SK-N-MC (cell line): Measurements from ENCODE around the gene PTDSS2.

Experiments used
- DNase-seq: peaks from one replicate; pipeline ENCODE4 v3.0.0-alpha.2; 2011; ENCODE audit warnings: low read depth, low spot score
- H3K27ac ChIP-seq: fragments of 200-600 bp; sonication (generic); 2 replicates; pipeline ENCODE4 v1.5.1; 2016; ENCODE audit warnings: mixed run types
- H3K36me3 ChIP-seq: fragments of 200-600 bp; sonication (generic); 2 replicates; pipeline ENCODE4 v1.6.1; 2017; ENCODE audit warnings: antibody characterized with exemption, low read length, mixed read lengths; ENCODE audit not compliant: insufficient read depth
- H3K4me3 ChIP-seq: fragments of 200-600 bp; sonication (generic); 2 replicates; pipeline ENCODE4 v1.5.1; 2016
- H3K9ac ChIP-seq: fragments of 200-600 bp; sonication (generic); 2 replicates; pipeline ENCODE4 v1.8.0; 2017; ENCODE audit warnings: mixed run types, mixed read lengths; ENCODE audit not compliant: insufficient read length
- H3K9me3 ChIP-seq: fragments of 200-600 bp; sonication (generic); 2 replicates; pipeline ENCODE4 v1.6.1; 2017; ENCODE audit warnings: low read depth, mild to moderate bottlenecking, antibody characterized with exemption, low read length, moderate library complexity, mixed read lengths
- EZH2 ChIP-seq: fragments of 200-600 bp; sonication (generic); IDR thresholded peaks from one replicate; pipeline ENCODE4 v1.6.1; 2017; ENCODE audit warnings: antibody characterized with exemption
- FOXP2 ChIP-seq: optimal IDR thresholded peaks from 2 replicates; pipeline ENCODE3; 2011; ENCODE audit warnings: mild to moderate bottlenecking, moderate library complexity; ENCODE audit not compliant: insufficient read depth; ENCODE audit errors: extremely low read length, control extremely low read depth
- POLR2AphosphoS5 ChIP-seq: IDR thresholded peaks from 2 replicates; pipeline ENCODE4 v1.6.1; 2012; ENCODE audit warnings: mild to moderate bottlenecking, low read depth, low read length, borderline replicate concordance

Gene PTDSS2

DNA sequence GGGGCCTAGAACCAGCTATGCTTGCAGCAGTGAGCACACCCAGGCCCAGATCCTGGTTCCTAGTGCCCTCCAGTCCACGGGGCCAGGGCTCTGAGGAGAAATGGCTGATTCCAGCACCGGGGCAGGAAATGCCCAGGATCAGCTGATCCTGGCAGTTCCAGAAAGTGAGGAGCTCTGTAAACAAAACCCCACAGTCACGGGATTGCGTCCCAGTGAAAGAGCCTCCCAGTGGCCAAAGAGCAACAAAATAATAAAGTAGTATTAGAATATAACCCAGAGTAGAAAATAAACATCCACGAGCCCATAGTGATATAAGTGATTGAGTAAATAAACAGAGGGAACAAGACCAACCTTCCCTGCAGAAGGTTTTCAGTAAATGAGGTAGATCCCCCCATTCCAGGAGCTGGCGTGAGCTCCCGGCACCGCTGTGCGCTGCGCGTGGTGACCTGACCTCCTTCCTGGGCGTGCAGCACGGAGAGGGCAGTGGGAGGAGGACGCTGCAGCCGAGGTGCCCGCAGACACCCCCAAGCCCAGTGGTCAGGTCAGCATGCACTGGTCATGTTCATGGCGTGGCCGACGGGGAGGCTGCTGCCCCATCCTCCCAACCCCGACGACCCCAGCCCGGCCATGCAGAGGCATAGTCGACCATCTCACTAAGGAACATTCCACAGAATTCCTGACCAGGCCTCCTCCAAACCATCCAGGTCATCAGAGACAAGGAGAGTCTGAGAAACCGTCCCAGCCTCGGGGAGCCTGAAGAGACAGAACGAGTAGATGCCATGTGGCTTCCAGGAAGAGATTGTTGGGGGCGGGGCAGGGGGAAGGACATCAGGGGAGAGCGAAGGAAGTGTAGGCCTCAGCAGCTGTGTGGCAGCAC lies 19.8 kb downstream of the PTDSS2 start:
- Histone ChIP-seq H3K36me3 (peaks cover 2% of the 10 kb centered on the region; the same call in 1 of the 2 replicates), H3K27ac (peak overlapping the region; percentile 80), H3K9ac (peak overlapping the region; percentile 54), H3K9me3 (no peaks in the 10 kb centered on the region), H3K4me3 (peak overlapping the region; percentile 21; the same call in 1 of the 2 replicates)
- DNase-seq = no peak
- TF ChIP-seq EZH2 = no peak
- no peak for TF ChIP-seq POLR2AphosphoS5
- TF ChIP-seq FOXP2 = no peak

DNA sequence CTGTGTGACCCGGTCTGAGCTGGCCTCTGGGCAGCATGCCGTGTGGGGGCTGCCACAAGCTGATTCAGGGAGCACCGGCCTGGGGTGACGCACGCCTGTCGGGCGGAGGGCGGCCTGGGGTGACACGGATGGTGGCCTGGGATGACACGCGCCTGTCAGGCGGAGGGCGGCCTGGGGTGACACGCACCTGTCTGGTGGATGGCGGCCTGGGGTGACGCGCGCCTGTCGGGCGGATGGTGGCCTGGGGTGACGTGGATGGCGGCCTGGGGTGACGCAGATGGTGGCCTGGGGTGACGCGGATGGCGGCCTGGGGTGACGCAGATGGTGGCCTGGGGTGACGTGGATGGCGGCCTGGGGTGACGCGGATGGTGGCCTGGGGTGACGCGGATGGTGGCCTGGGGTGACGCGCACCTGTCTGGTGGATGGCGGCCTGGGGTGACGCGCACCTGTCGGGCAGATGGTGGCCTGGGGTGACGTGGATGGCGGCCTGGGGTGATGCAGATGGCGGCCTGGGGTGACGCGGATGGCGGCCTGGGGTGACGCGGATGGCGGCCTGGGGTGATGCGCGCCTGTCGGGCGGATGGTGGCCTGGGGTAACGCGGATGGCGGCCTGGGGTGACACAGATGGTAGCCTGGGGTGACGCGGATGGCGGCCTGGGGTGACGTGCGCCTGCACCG lies 21.5 kb downstream of the PTDSS2 start:
- no peaks in the 10 kb centered on the region for H3K36me3 ChIP-seq
- no peak overlapping the region for H3K27ac ChIP-seq
- H3K9me3 ChIP-seq = no peaks in the 10 kb centered on the region
- H3K4me3 ChIP-seq = no peak overlapping the region
- no peak overlapping the region for H3K9ac ChIP-seq
- TF ChIP-seq FOXP2 (no peak), EZH2 (no peak), POLR2AphosphoS5 (no peak)
- DNase-seq = no peak

DNA sequence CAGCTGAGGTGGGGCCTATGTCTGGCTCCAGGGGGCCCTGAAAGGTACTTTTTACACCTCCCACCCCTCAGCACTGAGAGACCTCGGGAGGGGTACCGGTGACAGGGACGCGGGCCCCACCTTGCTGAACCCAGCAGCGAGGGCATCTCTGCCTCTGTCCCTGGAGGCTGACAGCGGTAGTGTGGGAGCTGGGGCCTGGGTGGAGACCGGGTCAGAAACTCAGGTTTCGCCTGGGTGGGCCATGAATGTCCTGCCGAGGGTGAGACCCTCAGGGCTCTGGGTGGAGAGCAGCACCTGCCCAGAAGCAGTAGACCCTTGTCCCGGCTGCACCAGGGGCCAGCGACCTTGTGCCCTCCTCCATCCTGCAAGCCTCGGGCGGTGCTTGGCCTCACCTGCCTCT lies 22.2 kb downstream of the PTDSS2 start:
- Histone ChIP-seq H3K9me3 (no peaks in the 10 kb centered on the region), H3K27ac (no peak overlapping the region), H3K36me3 (no peaks in the 10 kb centered on the region), H3K4me3 (no peak overlapping the region), H3K9ac (no peak overlapping the region)
- no peak for DNase-seq
- TF ChIP-seq EZH2 (no peak), POLR2AphosphoS5 (no peak)

DNA sequence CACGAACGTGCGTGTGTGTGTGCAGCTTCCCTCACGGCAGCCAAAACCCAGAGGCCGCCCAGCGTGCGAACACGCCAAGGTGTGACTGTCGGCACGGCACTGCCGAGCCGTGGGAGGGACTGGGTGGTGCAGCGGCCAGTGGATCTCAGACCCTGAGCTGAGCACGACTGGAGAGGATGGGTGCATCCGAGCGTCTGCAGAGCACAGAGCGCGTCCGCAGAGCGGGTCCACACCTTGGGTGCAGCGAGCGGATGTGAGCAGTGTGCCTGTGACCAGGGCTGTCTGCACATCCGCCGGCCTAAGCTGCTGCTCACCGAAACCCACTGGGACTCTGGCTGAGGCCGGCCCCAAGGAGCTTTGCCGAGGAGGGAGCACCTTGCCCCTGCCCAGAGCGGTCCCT lies 22.7 kb downstream of the PTDSS2 start:
- DNase-seq = no peak
- no peak for TF ChIP-seq FOXP2
- TF ChIP-seq EZH2 = no peak
- no peak for TF ChIP-seq POLR2AphosphoS5
- no peak overlapping the region for H3K27ac ChIP-seq
- H3K9me3 ChIP-seq = no peaks in the 10 kb centered on the region
- no peak overlapping the region for H3K9ac ChIP-seq
- no peak overlapping the region for H3K4me3 ChIP-seq
- H3K36me3 ChIP-seq = no peaks in the 10 kb centered on the region

DNA sequence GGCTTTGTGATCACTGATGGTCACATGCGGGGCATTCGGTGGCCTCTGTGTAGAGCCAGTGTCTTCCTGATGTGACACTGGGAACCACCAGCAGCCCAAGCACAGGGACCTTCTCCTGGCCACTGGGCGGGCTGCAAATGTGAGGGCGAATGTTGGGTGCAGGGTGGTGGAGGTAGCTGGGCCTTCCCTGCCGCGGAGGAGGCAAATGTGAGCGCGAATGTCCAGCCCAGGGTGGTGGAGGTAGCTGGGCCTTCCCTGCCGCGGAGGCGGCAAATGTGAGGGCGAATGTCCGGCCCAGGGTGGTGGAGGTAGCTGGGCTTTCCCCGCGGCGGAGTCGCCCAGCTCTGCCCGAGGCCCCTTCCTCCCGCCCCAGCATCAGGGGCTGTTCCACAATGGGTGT lies 23.3 kb downstream of the PTDSS2 start:
- TF ChIP-seq POLR2AphosphoS5 = no peak
- no peak for TF ChIP-seq FOXP2
- TF ChIP-seq EZH2 = no peak
- Histone ChIP-seq H3K27ac (no peak overlapping the region), H3K4me3 (no peak overlapping the region), H3K9ac (no peak overlapping the region), H3K9me3 (no peaks in the 10 kb centered on the region), H3K36me3 (no peaks in the 10 kb centered on the region)
- no peak for DNase-seq

DNA sequence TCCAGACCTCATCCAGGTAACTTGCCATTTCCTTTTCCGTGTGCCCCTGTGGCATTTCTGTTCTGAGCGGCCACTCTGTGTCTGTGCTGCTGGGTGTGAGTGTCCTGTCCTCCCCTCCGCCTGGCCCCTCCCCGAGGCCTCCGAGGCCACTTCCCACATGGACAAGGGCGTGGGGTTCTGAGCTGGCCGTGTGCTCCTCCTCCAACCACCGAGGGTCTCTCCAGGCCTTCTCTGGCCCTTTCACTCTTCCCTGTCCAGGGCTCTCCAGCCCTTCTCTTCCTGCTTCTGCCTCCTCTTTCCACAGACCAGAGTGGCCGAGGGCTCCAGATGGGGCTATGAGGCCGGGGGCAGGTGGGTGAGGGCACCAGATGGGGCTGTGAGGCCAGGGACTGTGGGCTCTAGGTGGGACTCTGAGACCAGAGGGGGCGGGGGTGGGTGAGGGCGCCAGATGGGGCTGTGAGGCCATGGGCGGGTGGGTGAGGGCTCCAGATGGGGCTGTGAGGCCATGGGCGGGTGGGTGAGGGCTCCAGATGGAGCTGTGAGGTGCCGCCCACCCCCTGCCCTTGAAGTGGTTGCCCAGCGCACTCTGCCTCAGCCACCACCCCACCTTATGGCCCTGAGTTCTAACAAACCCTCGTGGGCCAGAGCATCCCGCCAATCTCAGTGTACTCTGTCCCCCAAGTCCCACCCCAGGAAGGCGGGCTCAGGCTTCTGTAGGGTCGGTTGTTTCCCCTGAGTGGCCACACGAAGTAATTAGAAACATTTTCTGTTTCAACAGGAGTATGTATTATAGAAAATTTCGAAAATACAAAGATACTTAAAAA lies 24.1 kb downstream of the PTDSS2 start:
- no peak for DNase-seq
- H3K4me3 ChIP-seq = no peak overlapping the region
- no peak overlapping the region for H3K9ac ChIP-seq
- no peak overlapping the region for H3K27ac ChIP-seq
- TF ChIP-seq POLR2AphosphoS5 = no peak
- no peak for TF ChIP-seq EZH2
- no peak for TF ChIP-seq FOXP2
- no peaks in the 10 kb centered on the region for H3K36me3 ChIP-seq
- no peaks in the 10 kb centered on the region for H3K9me3 ChIP-seq

DNA sequence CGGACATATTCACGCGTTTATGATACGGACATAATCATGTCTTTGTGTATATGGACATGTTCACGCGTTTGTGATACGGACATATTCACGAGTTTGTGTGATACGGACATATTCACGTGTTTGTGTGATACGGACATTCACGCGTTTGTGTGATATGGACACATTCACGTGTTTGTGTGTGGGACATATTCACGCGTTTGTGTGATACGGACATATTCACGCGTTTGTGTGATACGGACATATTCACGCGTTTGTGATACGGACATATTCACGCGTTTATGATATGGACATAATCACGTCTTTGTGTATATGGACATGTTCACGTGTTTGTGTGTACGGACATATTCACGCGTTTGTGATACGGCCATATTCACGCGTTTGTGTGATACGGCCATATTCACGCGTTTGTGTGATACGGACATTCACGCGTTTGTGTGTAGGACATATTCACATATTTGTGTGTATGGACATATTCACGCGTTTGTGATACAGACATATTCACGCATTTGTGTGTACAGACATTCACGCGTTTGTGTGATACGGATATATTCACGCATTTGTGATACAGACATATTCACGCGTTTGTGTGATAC lies 24.9 kb downstream of the PTDSS2 start:
- TF ChIP-seq POLR2AphosphoS5 (no peak), FOXP2 (no peak), EZH2 (no peak)
- no peak overlapping the region for H3K27ac ChIP-seq

DNA sequence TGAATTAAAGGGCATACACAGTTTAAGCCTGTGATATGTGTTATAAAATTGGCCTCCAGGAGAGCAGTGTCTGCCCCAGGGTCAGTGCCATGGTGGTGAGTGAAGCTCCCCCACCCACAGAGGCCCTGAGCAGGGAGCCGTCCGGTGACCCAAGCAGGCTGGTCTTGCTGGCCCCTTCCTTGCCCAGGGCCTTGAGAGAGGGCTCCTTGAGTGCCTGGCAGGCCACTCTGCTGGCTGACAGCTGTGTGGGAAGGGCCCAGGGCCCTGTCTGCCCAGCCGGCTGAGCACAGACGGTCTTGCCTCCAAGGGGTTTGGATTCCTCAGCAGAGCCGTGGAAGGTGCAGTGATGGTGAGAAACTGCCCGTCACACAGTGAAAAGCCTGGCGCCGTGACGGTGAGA lies 25.9 kb downstream of the PTDSS2 start:
- TF ChIP-seq POLR2AphosphoS5 (no peak), FOXP2 (no peak), EZH2 (no peak)
- no peak for DNase-seq
- H3K36me3 ChIP-seq = no peaks in the 10 kb centered on the region
- no peak overlapping the region for H3K4me3 ChIP-seq
- H3K9me3 ChIP-seq = no peaks in the 10 kb centered on the region
- H3K9ac ChIP-seq = no peak overlapping the region
- H3K27ac ChIP-seq = no peak overlapping the region

More for the DNA sequence above, 24.9 kb downstream of the PTDSS2 start:
- Histone ChIP-seq H3K9ac (no peak overlapping the region), H3K4me3 (no peak overlapping the region), H3K9me3 (no peaks in the 10 kb centered on the region), H3K36me3 (no peaks in the 10 kb centered on the region)
- DNase-seq = no peak
